ENCODE data around the gene CAPN15. TPM values are rescaled to one million over a fixed set of nuclear protein-coding genes. Genes with fewer than 3 reads are reported as not detected.

The CAPN15 gene
- total RNA-seq, 4 donors from 2014 or later = 22.3 to 37.8 (median 27.4) TPM

DNA sequence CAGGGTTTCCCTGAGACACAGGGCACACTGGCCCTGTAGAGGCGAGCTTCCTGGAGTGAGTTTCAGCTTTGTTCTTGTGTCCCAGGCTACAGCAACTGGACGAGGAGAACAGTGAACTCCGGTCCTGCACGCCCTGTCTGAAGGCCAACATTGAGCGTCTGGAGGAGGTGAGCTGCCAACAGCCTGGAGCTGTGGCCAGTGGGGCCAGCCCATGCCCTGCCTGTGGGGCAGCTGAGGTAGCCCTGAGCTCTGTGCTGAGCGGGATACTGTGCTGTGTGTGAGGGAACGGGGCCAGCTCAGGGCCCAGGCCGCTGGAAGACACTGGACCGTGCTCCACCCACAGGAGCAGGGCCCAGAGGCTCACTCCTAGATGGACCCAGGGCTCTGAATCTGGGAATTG is 8.7 kb upstream of the CAPN15 start:
- in situ Hi-C loops (cut with MboI; ENCODE audit: low sequenced_read_pairs in 4 of 4) = no loop called here
- ATAC-seq (peak; percentile 11 to 59), DNase-seq (peak in 1 of 2 donors; percentile 61)
- intact Hi-C loops (cut with DNase I; ENCODE audit: low total_unique reads) = no loop called here
- TF ChIP-seq, protein P1, sequence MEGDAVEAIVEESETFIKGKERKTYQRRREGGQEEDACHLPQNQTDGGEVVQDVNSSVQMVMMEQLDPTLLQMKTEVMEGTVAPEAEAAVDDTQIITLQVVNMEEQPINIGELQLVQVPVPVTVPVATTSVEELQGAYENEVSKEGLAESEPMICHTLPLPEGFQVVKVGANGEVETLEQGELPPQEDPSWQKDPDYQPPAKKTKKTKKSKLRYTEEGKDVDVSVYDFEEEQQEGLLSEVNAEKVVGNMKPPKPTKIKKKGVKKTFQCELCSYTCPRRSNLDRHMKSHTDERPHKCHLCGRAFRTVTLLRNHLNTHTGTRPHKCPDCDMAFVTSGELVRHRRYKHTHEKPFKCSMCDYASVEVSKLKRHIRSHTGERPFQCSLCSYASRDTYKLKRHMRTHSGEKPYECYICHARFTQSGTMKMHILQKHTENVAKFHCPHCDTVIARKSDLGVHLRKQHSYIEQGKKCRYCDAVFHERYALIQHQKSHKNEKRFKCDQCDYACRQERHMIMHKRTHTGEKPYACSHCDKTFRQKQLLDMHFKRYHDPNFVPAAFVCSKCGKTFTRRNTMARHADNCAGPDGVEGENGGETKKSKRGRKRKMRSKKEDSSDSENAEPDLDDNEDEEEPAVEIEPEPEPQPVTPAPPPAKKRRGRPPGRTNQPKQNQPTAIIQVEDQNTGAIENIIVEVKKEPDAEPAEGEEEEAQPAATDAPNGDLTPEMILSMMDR (IDR thresholded peaks at IDR 0.05 in 4 of 5, conservative IDR thresholded peaks at IDR 0.05 in 1 of 5) = no peak
- TF ChIP-seq POLR2A (IDR thresholded peaks at IDR 0.05) = no peak
- Histone ChIP-seq H3K36me3 (peaks cover 0 to 53% of the 10 kb centered on the region in 2 donors), H3K4me3 (no peak overlapping the region), H3K27ac (peak overlapping the region; percentile 2 to 64 (median 32)), H3K27me3 (no peaks in the 10 kb centered on the region), H3K9me3 (no peaks in the 10 kb centered on the region), H3K4me1 (peaks cover 0 to 8% of the 10 kb centered on the region in 2 donors)

DNA sequence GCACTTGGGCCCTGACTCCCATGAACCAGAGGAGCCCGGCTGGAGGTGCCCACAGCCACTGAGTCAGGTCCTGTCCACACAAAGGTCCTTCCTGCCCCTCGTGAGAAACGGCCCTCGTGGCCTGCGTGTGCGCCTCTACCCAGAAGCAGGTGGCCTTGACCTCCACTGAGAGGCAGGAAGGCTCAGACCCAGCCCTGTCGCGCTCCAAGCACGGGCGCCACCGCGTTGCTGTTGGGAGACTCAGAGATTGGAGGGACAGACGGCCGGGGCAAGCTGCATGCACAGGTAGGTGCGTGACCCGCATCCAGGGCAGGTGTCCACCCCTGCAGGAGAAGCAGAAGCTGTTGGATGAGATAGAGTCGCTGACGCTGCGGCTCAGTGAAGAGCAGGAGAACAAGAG is 8.1 kb upstream of the CAPN15 start:
- TF ChIP-seq POLR2A (IDR thresholded peaks at IDR 0.05) = no peak
- TF ChIP-seq, protein P1 (IDR thresholded peaks at IDR 0.05 in 4 of 5, conservative IDR thresholded peaks at IDR 0.05 in 1 of 5) = no peak
- Histone ChIP-seq H3K27me3 (no peaks in the 10 kb centered on the region), H3K4me3 (no peak overlapping the region), H3K36me3 (peaks cover 0 to 48% of the 10 kb centered on the region in 2 donors), H3K4me1 (peaks cover 0 to 8% of the 10 kb centered on the region in 2 donors), H3K9me3 (no peaks in the 10 kb centered on the region), H3K27ac (peak overlapping the region in 2 of 4 donors; percentile 29 to 64)
- intact Hi-C loops (cut with DNase I; ENCODE audit: low total_unique reads) (no loop called here), in situ Hi-C loops (cut with MboI; ENCODE audit: low sequenced_read_pairs in 4 of 4) (no loop called here)
- ATAC-seq = no peak
- DNase-seq = no peak

DNA sequence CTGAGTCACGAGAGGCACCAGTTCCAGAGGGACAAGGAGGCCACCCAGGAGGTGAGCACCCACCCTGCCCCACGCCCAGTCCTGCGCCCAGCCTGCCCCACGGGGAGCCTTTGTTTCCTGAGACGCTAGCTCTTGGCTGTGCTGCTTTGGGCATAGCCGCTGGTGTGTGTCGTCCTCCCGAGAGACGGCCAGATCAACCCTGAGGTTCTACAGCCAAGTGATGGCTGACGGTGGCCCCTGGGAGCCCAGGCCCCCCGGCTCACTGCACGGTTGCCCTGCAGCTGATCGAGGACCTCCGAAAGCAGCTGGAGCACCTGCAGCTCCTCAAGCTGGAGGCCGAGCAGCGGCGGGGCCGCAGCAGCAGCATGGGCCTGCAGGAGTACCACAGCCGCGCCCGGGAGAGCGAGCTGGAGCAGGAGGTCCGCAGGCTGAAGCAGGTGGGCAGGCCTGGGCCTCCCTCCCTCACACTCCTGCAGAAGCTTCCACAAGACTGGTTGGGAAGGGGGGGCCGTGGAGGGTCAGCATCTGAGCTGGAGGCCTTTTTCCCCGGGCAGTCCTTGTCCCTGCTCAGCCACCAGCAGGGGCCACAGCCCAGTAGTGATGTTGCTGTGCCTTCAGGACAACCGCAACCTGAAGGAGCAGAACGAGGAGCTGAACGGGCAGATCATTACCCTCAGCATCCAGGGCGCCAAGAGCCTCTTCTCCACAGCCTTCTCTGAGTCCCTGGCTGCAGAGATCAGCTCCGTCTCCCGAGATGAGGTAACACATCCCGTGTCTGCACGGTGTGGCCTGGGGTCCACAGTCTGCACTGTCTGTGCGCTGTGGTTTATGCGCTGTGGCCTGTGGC is 7.4 kb upstream of the CAPN15 start:
- in situ Hi-C loops (cut with MboI; ENCODE audit: low sequenced_read_pairs in 4 of 4) (no loop called here), intact Hi-C loops (cut with DNase I; ENCODE audit: low total_unique reads) (no loop called here)
- peaks cover 0 to 12% of the 10 kb centered on the region in 2 donors for H3K4me1 ChIP-seq
- no peak for TF ChIP-seq POLR2A (IDR thresholded peaks at IDR 0.05)
- TF ChIP-seq, protein P1 (IDR thresholded peaks at IDR 0.05 in 4 of 5, conservative IDR thresholded peaks at IDR 0.05 in 1 of 5) = no peak
- H3K27ac ChIP-seq = no peak overlapping the region
- ATAC-seq (no peak), DNase-seq (no peak)
- H3K9me3 ChIP-seq = no peaks in the 10 kb centered on the region
- H3K36me3 ChIP-seq = peaks cover 0 to 42% of the 10 kb centered on the region in 2 donors
- H3K27me3 ChIP-seq = no peaks in the 10 kb centered on the region
- H3K4me3 ChIP-seq = no peak overlapping the region

DNA sequence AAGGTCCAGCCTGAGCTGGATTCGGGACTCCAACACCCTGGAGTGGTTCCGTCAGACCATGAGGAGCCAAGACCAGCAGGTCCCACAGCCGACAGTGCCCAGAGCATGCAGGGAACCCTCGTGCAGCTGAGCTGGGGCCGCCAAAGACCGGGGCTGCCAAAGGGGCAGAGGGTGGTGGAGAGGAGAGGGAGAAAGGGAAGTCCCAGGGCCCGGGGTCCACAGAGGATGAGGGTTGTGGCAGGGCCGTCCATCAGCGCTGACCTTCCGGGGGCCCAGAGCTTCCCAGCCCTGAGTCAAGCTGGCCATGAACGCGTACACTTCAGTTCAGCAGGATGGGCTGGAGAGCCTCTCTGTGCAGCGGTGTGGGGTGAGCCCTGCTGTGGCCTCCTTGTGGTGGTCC is 6.7 kb upstream of the CAPN15 start:
- DNase-seq = no peak
- intact Hi-C loops (cut with DNase I; ENCODE audit: low total_unique reads) (no loop called here), in situ Hi-C loops (cut with MboI; ENCODE audit: low sequenced_read_pairs in 4 of 4) (no loop called here)
- Histone ChIP-seq H3K27me3 (no peaks in the 10 kb centered on the region), H3K9me3 (no peaks in the 10 kb centered on the region), H3K4me3 (no peak overlapping the region), H3K36me3 (peaks cover 0 to 34% of the 10 kb centered on the region in 2 donors), H3K27ac (no peak overlapping the region), H3K4me1 (peaks cover 5 to 20% of the 10 kb centered on the region in 2 donors)
- TF ChIP-seq, protein P1 (IDR thresholded peaks at IDR 0.05 in 4 of 5, conservative IDR thresholded peaks at IDR 0.05 in 1 of 5) = no peak
- TF ChIP-seq POLR2A (IDR thresholded peaks at IDR 0.05) = no peak
- no peak for ATAC-seq
